Measurements from ENCODE around the gene ZNF714.
"Not testable (repeated sequence)": the region's sequence is repeated elsewhere in the genome, so short reads cannot be mapped to it uniquely, and the experiment has no call there.

ZNF714 gene

GRCh38 chr19:21133633-21134032 lies 51.6 kb downstream of the ZNF714 start:
- no peak for DNase-seq

- DNase-seq: no peak
These were observed 52.9 kb downstream of the ZNF714 start for GRCh38 chr19:21134934-21135366.

- DNase-seq: no peak
These were observed 53.4 kb downstream of the ZNF714 start for GRCh38 chr19:21135433-21135832.

- no peak for DNase-seq
These were observed 56.1 kb downstream of the ZNF714 start for GRCh38 chr19:21138130-21138529.

GRCh38 chr19:21141006-21141405 lies 59.0 kb downstream of the ZNF714 start:
- not testable (repeated sequence) for DNase-seq

GRCh38 chr19:21141787-21142464 lies 59.9 kb downstream of the ZNF714 start, which contains the start of gene ZNF431:
Gene ZNF431, plus strand, starts transcription at chr19:21142040. Its CDS starts 144 bp downstream, at chr19:21142184.
- DNase-seq: peak; percentile 94

- DNase-seq: no peak
These were observed 61.4 kb downstream of the ZNF714 start for GRCh38 chr19:21143428-21143827.

GRCh38 chr19:21143854-21144253 lies 61.9 kb downstream of the ZNF714 start:
- DNase-seq: no peak

GRCh38 chr19:21147540-21147939 lies 65.5 kb downstream of the ZNF714 start:
- no peak for DNase-seq

GRCh38 chr19:21148681-21149080 lies 66.7 kb downstream of the ZNF714 start:
- no peak for DNase-seq

GRCh38 chr19:21149877-21150276 lies 67.9 kb downstream of the ZNF714 start:
- no peak for DNase-seq

GRCh38 chr19:21151460-21151859 lies 69.5 kb downstream of the ZNF714 start:
- DNase-seq: no peak

GRCh38 chr19:21158523-21159135 lies 76.6 kb downstream of the ZNF714 start:
- no peak for DNase-seq

GRCh38 chr19:21164541-21164940 lies 82.5 kb downstream of the ZNF714 start:
- no peak for DNase-seq

GRCh38 chr19:21166436-21166835 lies 84.4 kb downstream of the ZNF714 start:
- no peak for DNase-seq
